ENCODE measurements around the gene XRCC6.

The XRCC6 gene

DNA sequence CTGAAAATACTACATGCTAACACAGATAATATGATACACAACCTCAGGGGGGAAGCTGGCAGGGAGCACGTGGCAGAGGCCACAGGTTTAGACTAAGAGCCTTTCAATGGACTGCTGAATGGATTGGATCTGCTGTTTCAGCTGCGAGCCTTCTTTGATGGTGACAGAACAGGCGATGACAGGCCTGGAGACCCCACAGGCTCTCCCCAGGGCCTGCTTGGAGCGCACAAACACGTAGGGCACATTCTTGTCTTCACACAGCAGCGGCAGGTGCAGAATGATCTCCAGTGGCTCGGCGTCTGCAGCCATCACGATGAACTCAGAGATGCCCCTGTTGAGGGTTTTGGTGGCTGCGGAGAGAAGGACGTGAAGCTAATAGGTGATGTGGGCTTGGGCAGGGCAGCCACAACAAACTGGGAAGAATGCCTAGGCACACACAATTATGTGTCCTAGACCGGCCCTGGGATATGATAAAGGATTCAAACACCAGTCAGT, 53.8 kb downstream of the XRCC6 start:
- TF ChIP-seq TAF1 (IDR thresholded peaks at IDR 0.05; ENCODE audit: borderline replicate concordance, insufficient read depth, low read length) = no peak
- TF ChIP-seq SIN3A (IDR thresholded peaks at IDR 0.05; ENCODE audit: borderline replicate concordance, insufficient read depth, low read length) = no peak
- TF ChIP-seq POLR2AphosphoS5 (IDR thresholded peaks at IDR 0.05; ENCODE audit: low read depth, low read length) = no peak
- TF ChIP-seq, protein P1, sequence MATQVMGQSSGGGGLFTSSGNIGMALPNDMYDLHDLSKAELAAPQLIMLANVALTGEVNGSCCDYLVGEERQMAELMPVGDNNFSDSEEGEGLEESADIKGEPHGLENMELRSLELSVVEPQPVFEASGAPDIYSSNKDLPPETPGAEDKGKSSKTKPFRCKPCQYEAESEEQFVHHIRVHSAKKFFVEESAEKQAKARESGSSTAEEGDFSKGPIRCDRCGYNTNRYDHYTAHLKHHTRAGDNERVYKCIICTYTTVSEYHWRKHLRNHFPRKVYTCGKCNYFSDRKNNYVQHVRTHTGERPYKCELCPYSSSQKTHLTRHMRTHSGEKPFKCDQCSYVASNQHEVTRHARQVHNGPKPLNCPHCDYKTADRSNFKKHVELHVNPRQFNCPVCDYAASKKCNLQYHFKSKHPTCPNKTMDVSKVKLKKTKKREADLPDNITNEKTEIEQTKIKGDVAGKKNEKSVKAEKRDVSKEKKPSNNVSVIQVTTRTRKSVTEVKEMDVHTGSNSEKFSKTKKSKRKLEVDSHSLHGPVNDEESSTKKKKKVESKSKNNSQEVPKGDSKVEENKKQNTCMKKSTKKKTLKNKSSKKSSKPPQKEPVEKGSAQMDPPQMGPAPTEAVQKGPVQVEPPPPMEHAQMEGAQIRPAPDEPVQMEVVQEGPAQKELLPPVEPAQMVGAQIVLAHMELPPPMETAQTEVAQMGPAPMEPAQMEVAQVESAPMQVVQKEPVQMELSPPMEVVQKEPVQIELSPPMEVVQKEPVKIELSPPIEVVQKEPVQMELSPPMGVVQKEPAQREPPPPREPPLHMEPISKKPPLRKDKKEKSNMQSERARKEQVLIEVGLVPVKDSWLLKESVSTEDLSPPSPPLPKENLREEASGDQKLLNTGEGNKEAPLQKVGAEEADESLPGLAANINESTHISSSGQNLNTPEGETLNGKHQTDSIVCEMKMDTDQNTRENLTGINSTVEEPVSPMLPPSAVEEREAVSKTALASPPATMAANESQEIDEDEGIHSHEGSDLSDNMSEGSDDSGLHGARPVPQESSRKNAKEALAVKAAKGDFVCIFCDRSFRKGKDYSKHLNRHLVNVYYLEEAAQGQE (IDR thresholded peaks at IDR 0.05; ENCODE audit: insufficient read depth in 1 of 2, low read depth in 2 of 2, low read length in 2 of 2) = no peak

DNA sequence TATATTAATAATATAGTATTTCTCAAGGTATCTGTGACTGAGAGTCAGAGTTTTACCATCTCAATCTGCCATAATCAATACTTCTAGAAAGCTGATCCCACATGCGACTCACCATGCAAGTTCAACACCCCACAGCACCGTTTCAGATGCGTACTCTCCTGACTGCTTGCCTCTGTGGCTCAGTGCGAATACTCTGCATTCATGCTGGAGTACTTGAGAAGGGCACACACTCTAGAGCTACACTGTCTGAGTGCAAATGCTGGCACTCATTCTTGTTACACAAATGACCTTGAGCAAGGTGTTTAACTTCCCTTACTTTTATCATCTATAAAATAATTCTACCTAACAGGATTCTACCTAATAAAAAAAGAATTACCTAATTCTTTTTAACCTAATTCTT, 55.0 kb downstream of the XRCC6 start:
- TF ChIP-seq POLR2AphosphoS5 (IDR thresholded peaks at IDR 0.05; ENCODE audit: low read depth, low read length) = no peak
- no peak for TF ChIP-seq TAF1 (IDR thresholded peaks at IDR 0.05; ENCODE audit: borderline replicate concordance, insufficient read depth, low read length)

DNA sequence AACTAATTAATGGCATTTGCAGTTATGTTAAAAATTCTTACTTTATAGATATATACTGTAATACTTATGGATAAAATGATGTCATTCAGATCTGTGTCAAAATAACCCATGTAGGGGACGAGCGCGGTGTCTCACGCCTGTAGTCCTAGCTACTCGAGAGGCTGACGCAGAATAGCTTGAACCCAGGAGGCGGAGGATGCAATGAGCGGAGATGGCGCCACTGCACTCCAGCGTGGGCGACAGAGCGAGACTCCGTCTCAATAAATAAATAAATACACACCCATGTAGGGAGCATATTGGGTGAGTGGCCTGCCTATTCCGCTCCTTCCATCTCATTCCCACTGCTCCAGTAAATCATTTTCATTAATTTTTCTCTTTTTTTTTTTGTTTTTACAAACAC, 60.5 kb downstream of the XRCC6 start:
- TF ChIP-seq, protein P1 (IDR thresholded peaks at IDR 0.05; ENCODE audit: insufficient read depth in 1 of 2, low read depth in 2 of 2, low read length in 2 of 2) = no peak
- no peak for TF ChIP-seq TAF1 (IDR thresholded peaks at IDR 0.05; ENCODE audit: borderline replicate concordance, insufficient read depth, low read length)
- no peak for TF ChIP-seq SIN3A (IDR thresholded peaks at IDR 0.05; ENCODE audit: borderline replicate concordance, insufficient read depth, low read length)
- TF ChIP-seq FOXP2 (optimal IDR thresholded peaks at IDR 0.05; ENCODE audit: borderline replicate concordance, extremely low read depth, extremely low read length, insufficient read depth) = no peak
- TF ChIP-seq POLR2AphosphoS5 (IDR thresholded peaks at IDR 0.05; ENCODE audit: low read depth, low read length) = no peak

DNA sequence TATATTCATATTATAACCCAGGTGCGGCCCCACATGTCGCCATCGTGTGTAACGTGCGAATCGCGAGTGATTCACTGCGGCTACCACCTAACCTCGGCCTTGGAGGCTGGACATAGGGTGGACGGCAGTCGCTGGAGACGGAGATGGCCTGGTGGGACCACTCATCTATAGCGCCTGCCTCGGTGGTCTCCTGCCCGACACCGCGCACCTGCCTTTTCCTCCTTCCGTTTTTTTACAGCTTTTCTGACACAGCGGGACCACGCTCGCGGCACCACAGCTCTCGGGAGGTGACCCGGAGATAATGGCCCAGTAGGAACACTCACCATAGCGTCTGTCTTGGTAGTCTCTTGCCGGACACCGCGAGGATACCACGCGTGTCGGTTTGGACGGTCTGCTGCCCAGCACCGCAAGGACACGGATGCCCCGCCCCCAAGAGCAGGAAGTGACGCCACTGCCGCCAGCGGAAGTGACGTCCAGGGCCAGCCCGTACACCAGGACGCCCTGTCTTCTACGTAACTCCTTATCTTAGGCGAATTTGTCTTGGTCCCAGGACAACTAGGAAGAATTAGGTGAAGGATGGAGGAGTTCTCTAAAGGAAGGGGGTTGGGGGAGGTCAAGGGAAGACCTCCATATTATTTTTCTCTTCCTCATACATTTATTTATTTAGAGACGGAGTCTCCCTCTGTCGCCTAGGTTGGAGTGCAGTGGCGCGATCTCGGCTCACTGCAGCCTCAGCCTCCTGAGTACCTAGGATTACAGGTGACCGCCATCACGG, 61.1 kb downstream of the XRCC6 start:
- TF ChIP-seq POLR2AphosphoS5 (IDR thresholded peaks at IDR 0.05; ENCODE audit: low read depth, low read length) (0 out of 2 replicates have a peak, but pooled peaks have one; percentile 31), TAF1 (IDR thresholded peaks at IDR 0.05; ENCODE audit: borderline replicate concordance, insufficient read depth, low read length) (no peak), SIN3A (IDR thresholded peaks at IDR 0.05; ENCODE audit: borderline replicate concordance, insufficient read depth, low read length) (no peak), FOXP2 (optimal IDR thresholded peaks at IDR 0.05; ENCODE audit: borderline replicate concordance, extremely low read depth, extremely low read length, insufficient read depth) (peak; percentile 29)
- TF ChIP-seq, protein P1 (IDR thresholded peaks at IDR 0.05; ENCODE audit: insufficient read depth in 1 of 2, low read depth in 2 of 2, low read length in 2 of 2) = no peak

DNA sequence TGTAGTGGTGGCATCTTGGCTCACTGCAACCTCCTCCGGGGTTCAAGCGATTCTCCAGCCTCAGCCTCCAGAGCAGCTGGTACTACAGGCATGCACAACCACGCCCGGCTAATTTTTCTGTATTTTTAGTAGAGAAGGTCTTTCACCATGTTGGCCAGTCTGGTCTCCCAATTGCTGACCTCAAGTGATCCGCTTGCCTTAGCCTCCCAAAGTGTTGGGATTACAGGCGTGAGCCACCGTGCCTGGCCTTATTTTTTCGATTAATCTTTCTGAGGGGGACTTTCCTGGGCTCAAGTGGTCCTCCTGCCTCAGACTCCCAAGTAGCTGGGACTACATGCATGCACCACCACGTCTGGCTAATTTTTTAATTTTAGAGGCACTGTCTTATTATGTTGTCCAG, 62.0 kb downstream of the XRCC6 start:
- TF ChIP-seq SIN3A (IDR thresholded peaks at IDR 0.05; ENCODE audit: borderline replicate concordance, insufficient read depth, low read length) (no peak), FOXP2 (optimal IDR thresholded peaks at IDR 0.05; ENCODE audit: borderline replicate concordance, extremely low read depth, extremely low read length, insufficient read depth) (no peak), POLR2AphosphoS5 (IDR thresholded peaks at IDR 0.05; ENCODE audit: low read depth, low read length) (no peak), TAF1 (IDR thresholded peaks at IDR 0.05; ENCODE audit: borderline replicate concordance, insufficient read depth, low read length) (no peak)
- TF ChIP-seq, protein P1 (IDR thresholded peaks at IDR 0.05; ENCODE audit: insufficient read depth in 1 of 2, low read depth in 2 of 2, low read length in 2 of 2) = no peak

All from PFSK-1 (cell line).